Loucy (cell line): ENCODE measurements around the gene KCNK1.

Experiments used
- H2AFZ ChIP-seq: fragments of 200-600 bp; sonication (generic); 2 replicates; pipeline ENCODE4 v1.6.0; 2016; ENCODE audit warnings: antibody characterized with exemption, mild to moderate bottlenecking, low read length, moderate library complexity
- H3F3A ChIP-seq: fragments of 200-600 bp; 2 replicates; pipeline ENCODE4 v1.6.0; 2016; ENCODE audit warnings: antibody characterized with exemption, low read depth, mild to moderate bottlenecking
- H3K27me3 ChIP-seq: fragments of 200-600 bp; sonication (generic); 2 replicates; pipeline ENCODE4 v1.6.1; 2014; ENCODE audit warnings: low read length, mild to moderate bottlenecking; ENCODE audit not compliant: insufficient read depth, poor library complexity, severe bottlenecking
- H3K36me3 ChIP-seq: fragments of 200-600 bp; sonication (generic); 2 replicates; pipeline ENCODE4 v1.6.1; 2016; ENCODE audit warnings: low read length; ENCODE audit not compliant: insufficient read depth
- H3K4me1 ChIP-seq: fragments of 200-600 bp; sonication (generic); 2 replicates; pipeline ENCODE4 v1.5.1; 2014; ENCODE audit warnings: low read length, mild to moderate bottlenecking; ENCODE audit not compliant: insufficient read depth, poor library complexity, severe bottlenecking
- H3K4me2 ChIP-seq: fragments of 200-600 bp; sonication (generic); 2 replicates; pipeline ENCODE4 v1.6.0; 2014; ENCODE audit warnings: antibody characterized with exemption, low read length, low read depth, mild to moderate bottlenecking; ENCODE audit not compliant: poor library complexity, severe bottlenecking
- H3K4me3 ChIP-seq: fragments of 200-600 bp; sonication (generic); 2 replicates; pipeline ENCODE4 v1.5.1; 2014; ENCODE audit warnings: low read length, mild to moderate bottlenecking, mixed read lengths; ENCODE audit not compliant: poor library complexity, severe bottlenecking
- H3K79me2 ChIP-seq: fragments of 200-600 bp; sonication (generic); 2 replicates; pipeline ENCODE4 v1.6.1; 2014; ENCODE audit warnings: low read length; ENCODE audit not compliant: insufficient read depth
- H3K9ac ChIP-seq: fragments of 200-600 bp; sonication (generic); 2 replicates; pipeline ENCODE4 v1.6.0; 2014; ENCODE audit warnings: mild to moderate bottlenecking, low read depth, low read length, moderate library complexity; ENCODE audit not compliant: poor library complexity, severe bottlenecking
- H3K9me2 ChIP-seq: fragments of 200-600 bp; sonication (generic); replicated peaks from 2 replicates; pipeline ENCODE4 v1.6.1; 2016; ENCODE audit warnings: low read depth, low read length, mixed read lengths
- H3K9me3 ChIP-seq: fragments of 200-600 bp; sonication (generic); 2 replicates; pipeline ENCODE4 v1.6.1; 2014; ENCODE audit warnings: mild to moderate bottlenecking, antibody characterized with exemption, low read length, low read depth; ENCODE audit not compliant: insufficient read depth
- H4K20me1 ChIP-seq: fragments of 200-600 bp; sonication (generic); 2 replicates; pipeline ENCODE4 v1.6.0; 2014; ENCODE audit warnings: antibody characterized with exemption, low read length, mild to moderate bottlenecking; ENCODE audit not compliant: insufficient read depth, poor library complexity, severe bottlenecking
- EZH2phosphoT487 ChIP-seq: fragments of 200-600 bp; IDR thresholded peaks from 2 replicates; pipeline ENCODE4 v1.6.1; 2018; ENCODE audit warnings: antibody characterized with exemption, mild to moderate bottlenecking, moderate library complexity, borderline replicate concordance
- TF ChIP-seq, protein P1 (sequence below): fragments of 200-600 bp; sonication (generic); conservative IDR thresholded peaks from 2 replicates; pipeline ENCODE4 v1.5.1; 2014; ENCODE audit warnings: mild to moderate bottlenecking, antibody characterized with exemption, low read length

Gene KCNK1

DNA sequence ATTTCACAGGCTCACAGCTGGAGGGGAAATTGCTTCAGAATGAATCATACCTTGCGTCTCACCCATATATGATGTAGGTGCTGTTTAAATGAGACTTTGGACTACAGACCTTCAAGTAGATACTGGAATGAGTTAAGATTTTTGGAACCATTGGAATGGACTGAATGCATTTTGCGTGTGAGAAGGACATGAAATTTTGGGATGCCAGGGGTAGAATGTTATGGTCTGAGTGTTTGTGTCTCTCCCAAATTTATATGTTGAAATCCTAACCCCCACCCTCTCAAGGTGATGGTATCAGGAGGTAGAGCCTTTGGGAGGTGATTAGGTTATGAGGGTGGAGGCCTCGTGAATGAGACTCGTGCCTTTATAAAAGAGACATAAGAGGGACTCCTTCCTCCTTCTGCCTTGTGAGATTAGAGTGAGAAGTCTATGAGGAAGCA is 41.4 kb downstream of the KCNK1 start:
- Histone ChIP-seq H3K36me3 (no peaks in the 10 kb centered on the region), H3K4me1 (no peaks in the 10 kb centered on the region)
- TF ChIP-seq EZH2phosphoT487 = no peak

DNA sequence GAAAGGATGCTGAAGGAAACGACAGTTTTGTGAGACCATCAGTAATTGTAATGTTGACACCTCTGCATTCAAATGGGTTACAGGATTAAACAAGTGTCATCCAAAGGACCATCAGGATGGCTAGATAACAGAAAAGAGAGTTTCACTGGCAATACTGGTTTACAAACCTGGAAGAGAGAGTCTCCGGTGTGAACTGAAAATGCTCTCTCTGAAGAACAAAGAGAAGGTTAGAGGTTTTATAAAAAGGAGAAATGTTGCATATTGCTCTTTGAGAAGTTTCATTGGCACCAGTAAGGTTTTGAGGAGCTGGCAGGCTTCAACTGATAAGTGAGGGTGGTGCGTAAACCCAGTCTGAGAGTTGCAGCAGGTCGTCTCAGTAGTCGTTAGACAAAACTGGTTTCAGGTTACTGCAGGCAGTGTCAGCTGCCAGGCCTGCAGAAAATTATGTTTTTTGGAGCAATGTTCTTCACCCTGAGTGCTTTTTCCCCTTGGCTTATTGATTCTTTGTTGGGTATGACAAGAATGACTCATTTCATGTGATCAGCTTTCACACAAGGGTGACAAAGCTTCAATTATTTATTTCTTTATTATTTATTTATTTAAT is 42.2 kb downstream of the KCNK1 start:
- no peaks in the 10 kb centered on the region for H3K27me3 ChIP-seq
- H3K79me2 ChIP-seq = no peaks in the 10 kb centered on the region
- H3K9me3 ChIP-seq = no peaks in the 10 kb centered on the region
- H3K9me2 ChIP-seq = no peaks in the 10 kb centered on the region
- no peak overlapping the region for H2AFZ ChIP-seq
- TF ChIP-seq EZH2phosphoT487 = no peak
- TF ChIP-seq, protein P1, sequence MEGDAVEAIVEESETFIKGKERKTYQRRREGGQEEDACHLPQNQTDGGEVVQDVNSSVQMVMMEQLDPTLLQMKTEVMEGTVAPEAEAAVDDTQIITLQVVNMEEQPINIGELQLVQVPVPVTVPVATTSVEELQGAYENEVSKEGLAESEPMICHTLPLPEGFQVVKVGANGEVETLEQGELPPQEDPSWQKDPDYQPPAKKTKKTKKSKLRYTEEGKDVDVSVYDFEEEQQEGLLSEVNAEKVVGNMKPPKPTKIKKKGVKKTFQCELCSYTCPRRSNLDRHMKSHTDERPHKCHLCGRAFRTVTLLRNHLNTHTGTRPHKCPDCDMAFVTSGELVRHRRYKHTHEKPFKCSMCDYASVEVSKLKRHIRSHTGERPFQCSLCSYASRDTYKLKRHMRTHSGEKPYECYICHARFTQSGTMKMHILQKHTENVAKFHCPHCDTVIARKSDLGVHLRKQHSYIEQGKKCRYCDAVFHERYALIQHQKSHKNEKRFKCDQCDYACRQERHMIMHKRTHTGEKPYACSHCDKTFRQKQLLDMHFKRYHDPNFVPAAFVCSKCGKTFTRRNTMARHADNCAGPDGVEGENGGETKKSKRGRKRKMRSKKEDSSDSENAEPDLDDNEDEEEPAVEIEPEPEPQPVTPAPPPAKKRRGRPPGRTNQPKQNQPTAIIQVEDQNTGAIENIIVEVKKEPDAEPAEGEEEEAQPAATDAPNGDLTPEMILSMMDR = no peak
- H4K20me1 ChIP-seq = no peaks in the 10 kb centered on the region
- H3K4me3 ChIP-seq = no peak overlapping the region
- H3K9ac ChIP-seq = no peak overlapping the region
- no peak overlapping the region for H3K4me2 ChIP-seq
- H3K36me3 ChIP-seq = no peaks in the 10 kb centered on the region
- no peaks in the 10 kb centered on the region for H3K4me1 ChIP-seq
- H3F3A ChIP-seq = no peaks in the 10 kb centered on the region

More for the DNA sequence above, 41.4 kb downstream of the KCNK1 start:
- no peaks in the 10 kb centered on the region for H3K79me2 ChIP-seq
- H3K4me3 ChIP-seq = no peak overlapping the region
- H2AFZ ChIP-seq = no peak overlapping the region
- no peaks in the 10 kb centered on the region for H3K9me2 ChIP-seq
- H3F3A ChIP-seq = no peaks in the 10 kb centered on the region
- H3K4me2 ChIP-seq = no peak overlapping the region
- no peak overlapping the region for H3K9ac ChIP-seq
- no peaks in the 10 kb centered on the region for H4K20me1 ChIP-seq
- H3K27me3 ChIP-seq = no peaks in the 10 kb centered on the region
- no peaks in the 10 kb centered on the region for H3K9me3 ChIP-seq

DNA sequence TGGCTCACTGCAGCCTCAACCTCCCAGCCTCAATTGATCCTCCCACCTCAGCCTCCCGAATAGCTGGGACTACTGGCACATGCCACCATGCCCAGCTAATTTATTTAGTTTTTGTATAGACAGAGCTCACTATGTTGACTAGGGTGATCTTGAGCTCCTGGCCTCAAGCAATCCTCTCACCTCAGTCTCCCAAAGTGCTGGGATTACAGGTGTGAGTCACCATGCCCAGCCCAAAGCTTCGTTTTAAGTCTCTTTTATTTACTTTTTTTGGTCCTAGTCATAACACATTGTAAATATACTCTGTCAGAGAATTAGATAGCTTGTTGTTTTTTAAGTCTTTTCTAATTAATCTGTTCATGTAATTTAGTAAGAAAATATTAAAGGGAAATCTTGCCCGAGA is 42.8 kb downstream of the KCNK1 start:
- no peaks in the 10 kb centered on the region for H4K20me1 ChIP-seq
- TF ChIP-seq EZH2phosphoT487 = no peak
- TF ChIP-seq, protein P1 = no peak
- no peak overlapping the region for H3K4me2 ChIP-seq
- no peak overlapping the region for H2AFZ ChIP-seq
- H3K27me3 ChIP-seq = no peaks in the 10 kb centered on the region
- no peaks in the 10 kb centered on the region for H3K9me2 ChIP-seq
- H3K79me2 ChIP-seq = no peaks in the 10 kb centered on the region
- H3K9me3 ChIP-seq = no peaks in the 10 kb centered on the region
- H3K36me3 ChIP-seq = no peaks in the 10 kb centered on the region
- H3K4me1 ChIP-seq = no peaks in the 10 kb centered on the region
- no peaks in the 10 kb centered on the region for H3F3A ChIP-seq
- no peak overlapping the region for H3K9ac ChIP-seq
- H3K4me3 ChIP-seq = no peak overlapping the region

DNA sequence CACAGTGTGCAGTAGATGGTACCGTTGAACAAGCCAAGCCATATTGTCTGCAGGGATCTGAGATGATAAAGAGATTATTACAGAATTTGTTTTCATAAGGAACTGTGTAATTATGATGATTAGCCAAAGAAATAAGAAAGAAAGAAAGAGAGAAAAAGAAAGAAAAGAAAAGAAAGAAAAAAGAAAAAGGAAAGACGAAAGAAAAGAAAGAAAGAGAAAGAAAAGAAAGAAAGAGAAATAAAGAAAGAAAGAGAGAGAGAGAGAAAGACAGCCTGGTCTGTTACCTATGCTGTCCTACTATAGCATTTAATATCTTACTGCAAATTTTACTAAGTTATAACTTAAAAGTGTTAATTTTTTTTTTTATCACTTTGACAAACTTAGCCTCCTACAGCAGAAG is 43.6 kb downstream of the KCNK1 start:
- Histone ChIP-seq H3K27me3 (no peaks in the 10 kb centered on the region), H3F3A (no peaks in the 10 kb centered on the region), H3K79me2 (no peaks in the 10 kb centered on the region), H3K36me3 (no peaks in the 10 kb centered on the region), H3K4me3 (no peak overlapping the region), H3K4me1 (no peaks in the 10 kb centered on the region), H3K9ac (no peak overlapping the region), H3K9me3 (no peaks in the 10 kb centered on the region), H2AFZ (no peak overlapping the region), H4K20me1 (no peaks in the 10 kb centered on the region), H3K9me2 (no peaks in the 10 kb centered on the region), H3K4me2 (no peak overlapping the region)
- TF ChIP-seq EZH2phosphoT487 = no peak
- TF ChIP-seq, protein P1 = no peak
